NCI-H2107 treated with DMSO at 0.1 percent for 48 hours (cell line): ENCODE results near the gene FBXO11.
"Not testable (repeated sequence)": the region's sequence is repeated elsewhere in the genome, so short reads cannot be mapped to it uniquely, and the experiment has no call there.

ENCODE experiments used
- DNase-seq: peaks from one replicate; lab custom pipeline; 2025; ENCODE audit not compliant: unreplicated experiment; lab: John Stamatoyannopoulos, UW

FBXO11 gene

GRCh38 chr2:47899915-47900816, 6.1 kb downstream of the FBXO11 start:
- DNase-seq = no peak

DNA sequence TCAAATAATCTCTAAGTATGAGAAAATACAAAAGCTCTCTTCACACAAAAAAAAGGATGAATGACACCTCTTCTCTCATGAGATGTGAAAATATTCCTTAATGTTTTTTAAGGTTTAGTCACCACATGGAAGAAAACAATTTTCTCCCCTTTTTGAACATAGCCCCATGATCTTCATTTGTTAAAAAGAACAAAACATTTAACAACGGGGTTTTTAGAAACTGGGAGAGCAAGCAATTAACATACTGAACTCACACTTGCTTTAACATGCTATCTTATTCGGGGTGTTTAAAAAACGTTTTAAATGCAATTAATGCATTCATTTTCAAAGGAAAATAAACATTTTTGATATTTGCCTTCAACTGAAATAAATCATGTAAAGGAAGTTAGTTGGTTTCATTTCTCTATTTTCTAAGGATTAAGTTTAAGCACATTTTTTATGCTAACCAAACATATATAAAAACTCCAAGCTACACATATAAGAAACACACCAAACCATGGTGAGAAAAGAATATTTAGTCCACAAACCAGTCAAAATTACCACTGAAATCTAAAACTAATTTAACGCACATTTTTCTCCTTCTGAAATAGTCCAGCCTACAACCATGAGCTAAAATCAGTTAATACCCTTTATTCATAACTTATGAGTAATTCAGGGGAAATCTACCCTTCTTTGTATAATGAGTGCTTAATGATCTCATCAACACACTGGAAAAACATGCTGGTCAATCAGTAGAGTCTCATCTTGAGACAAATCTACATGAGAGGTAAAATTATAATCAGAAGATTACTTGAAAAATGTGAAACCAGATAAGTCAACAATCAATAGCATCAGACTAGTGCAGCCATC, 8.2 kb downstream of the FBXO11 start:
- DNase-seq = no peak

DNA sequence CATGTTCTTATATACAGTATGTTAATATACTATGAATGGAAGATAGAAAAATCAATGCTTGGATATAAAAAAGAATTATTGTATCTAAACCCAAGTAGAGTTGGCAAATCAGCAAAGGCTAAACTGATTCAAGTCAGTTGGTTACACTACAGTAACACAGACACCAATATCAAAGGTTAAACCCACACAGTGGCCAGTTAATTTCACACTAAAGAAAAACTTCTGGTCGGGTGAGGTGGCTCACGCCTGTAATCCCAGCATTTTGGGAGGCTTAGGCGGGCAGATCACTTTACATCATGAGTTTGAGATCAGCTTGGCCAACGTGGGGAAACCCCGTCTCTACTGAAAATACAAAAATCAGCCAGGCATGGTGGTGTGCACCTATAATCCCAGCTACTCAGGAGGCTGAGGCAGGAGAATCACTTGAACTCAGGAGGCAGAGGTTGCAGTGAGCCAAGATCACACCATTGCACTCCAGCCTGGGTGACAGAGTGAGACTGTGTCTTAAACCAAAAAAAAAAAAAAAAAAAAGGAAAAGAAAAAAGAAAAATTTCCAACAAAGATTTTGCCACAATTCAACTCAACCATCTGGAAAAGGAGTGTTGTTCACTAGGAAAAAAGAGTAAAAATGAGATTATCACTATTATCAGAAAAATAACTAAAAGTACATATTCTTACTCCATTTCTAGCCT, 9.0 kb downstream of the FBXO11 start:
- DNase-seq = not testable (repeated sequence)

DNA sequence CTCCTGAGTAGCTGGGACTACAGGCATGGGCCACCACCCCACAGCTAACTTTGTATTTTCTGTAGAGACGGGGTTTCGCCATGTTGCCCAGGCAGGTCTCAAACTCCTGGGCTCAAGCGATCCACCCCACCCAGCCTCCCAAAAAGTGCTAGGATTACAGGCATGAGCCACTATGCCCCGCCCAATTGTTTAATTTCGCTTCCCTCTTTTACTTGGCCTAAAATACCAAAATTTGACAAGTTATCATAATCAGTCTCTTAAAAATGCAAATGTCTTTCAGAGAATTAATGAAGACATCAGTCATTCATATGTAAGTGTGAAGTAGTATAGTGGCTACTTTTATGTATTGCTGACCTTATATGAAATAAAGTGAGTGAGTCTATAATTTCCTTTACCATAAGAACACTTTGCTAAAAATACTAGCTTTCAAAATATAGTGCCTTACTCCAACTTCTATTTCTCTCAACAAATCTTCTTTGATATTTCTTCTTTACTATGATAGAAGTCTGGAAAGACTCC, 9.8 kb downstream of the FBXO11 start:
- DNase-seq = no peak

GRCh38 chr2:47893771-47894170, 12.5 kb downstream of the FBXO11 start:
- no peak for DNase-seq

DNA sequence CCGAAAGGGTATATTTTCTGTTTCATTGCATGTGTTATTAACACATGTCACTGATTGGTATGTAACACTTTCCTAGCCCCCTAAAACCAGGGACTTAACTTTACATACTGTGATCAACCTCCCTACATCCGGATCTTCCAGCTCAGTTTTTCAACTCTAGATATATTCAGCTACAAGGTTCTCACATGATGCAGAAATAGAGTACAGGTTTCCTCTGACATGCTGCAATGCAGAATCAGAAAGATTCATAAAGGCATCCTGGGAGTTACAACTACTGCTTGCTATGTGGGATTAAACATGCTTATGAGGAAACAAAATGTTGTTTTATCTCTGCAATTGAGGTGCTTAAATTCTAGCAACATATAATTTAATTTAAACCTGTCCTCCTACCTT, 14.0 kb downstream of the FBXO11 start:
- DNase-seq = no peak

DNA sequence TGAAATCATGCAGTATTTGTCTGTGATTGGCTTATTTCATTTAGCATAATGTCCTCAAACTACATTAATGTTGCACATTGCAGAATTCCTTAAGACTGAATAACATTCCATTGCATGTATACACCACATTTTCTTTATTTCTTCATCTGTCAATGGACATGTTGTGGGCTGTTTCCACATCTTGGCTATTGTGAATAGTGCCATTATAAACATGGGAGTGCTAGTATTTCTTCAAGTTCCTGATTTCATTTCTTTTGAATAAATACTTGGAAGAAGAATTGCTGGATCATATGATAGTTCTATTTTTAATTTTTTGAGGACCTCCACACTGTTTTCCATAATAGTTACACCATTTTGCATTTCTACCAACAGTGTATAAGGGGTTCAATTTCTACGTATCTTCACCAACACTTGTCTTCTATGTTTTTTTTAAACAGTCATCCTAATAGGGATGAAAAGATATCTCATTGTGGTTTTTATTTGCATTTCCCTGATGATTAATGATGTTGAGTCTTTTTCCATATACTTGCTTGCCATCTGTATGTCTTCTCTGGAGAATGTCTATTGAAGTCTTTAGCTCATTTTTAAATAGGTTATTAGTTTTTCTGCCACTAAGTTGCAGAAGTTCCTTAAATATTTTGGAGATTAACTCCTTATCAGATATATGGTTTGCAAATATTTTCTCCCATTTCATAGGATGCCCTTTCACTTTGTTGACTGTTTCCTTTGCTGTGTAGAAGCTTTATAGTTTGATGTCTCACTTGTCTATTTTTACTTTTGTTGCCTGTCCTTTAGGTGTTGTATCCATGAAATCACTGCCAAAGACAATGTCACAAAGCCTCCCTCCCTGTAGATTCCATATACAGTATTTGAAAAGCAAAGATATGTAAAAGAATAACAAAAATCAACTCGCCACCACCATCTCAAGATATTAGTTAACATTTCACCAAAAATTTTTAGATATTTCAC, 14.6 kb downstream of the FBXO11 start:
- no peak for DNase-seq

DNA sequence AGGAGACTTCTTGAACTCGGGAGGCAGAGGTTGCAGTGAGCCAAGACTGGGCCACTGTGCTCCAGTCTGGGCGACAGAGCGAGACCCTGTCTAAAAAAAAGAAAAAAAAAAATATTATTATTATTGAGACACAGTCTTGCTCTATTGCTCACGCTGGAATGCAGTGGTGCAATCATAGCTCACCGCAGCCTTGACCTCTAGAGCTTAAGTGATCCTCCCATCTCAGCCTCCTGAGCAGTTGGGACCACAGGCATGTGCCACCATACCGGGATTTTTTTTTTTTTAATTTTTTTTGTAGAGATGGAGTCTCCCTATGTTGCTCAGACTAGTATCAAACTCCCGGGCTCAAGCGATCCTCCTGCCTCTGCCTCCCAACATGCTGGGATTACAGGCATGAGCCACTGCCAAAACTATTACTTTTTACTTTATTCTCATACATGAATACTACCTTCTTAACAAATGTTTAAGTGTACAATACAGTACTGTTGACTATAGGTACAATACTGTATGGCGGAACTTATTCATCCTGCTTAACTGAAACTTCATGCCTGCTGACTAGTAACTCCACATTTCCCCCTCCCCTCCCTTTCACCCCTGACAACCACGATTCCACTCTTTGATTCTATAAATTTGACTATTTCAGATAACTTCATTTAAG, 15.5 kb downstream of the FBXO11 start:
- DNase-seq = no peak

GRCh38 chr2:47888581-47889280, 17.6 kb downstream of the FBXO11 start:
- DNase-seq = no peak

DNA sequence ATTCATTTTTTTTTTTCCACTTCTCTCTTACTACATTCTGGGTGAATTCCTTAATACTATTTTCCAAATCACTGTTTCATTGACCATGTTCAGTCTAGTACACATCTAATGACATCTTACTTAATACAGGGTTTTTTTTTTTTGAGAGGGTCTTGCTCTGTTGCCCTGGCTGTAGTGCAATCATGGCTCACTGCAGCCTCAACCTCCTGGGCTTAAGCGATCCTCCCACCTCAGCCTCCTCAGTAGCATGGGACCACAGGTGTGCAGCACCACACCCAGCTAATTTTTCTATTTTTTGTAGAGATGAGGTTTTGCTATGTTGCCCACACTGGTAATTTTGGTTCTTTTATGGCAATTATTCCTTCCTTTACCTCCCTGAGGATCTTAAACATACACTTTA, 29.4 kb downstream of the FBXO11 start:
- no peak for DNase-seq

DNA sequence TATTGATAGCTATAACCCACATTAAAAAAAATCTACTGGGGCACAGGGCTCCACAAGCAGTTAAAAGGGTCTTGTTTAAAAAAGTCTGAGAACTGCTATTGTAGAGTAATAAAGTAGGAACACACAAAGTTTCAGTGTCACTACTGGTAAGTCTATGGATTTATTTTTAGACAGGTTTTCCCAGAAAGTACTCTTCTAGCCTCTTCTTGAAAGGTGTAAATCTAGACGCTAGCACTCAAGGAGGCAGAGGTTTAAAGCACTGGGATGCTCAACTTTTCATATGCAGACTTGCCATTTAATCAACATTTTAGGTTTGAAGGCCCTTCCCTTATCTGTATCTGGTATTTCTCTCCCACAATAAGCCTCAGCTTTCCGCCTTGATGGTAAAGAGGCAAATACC, 33.4 kb downstream of the FBXO11 start:
- DNase-seq = no peak

DNA sequence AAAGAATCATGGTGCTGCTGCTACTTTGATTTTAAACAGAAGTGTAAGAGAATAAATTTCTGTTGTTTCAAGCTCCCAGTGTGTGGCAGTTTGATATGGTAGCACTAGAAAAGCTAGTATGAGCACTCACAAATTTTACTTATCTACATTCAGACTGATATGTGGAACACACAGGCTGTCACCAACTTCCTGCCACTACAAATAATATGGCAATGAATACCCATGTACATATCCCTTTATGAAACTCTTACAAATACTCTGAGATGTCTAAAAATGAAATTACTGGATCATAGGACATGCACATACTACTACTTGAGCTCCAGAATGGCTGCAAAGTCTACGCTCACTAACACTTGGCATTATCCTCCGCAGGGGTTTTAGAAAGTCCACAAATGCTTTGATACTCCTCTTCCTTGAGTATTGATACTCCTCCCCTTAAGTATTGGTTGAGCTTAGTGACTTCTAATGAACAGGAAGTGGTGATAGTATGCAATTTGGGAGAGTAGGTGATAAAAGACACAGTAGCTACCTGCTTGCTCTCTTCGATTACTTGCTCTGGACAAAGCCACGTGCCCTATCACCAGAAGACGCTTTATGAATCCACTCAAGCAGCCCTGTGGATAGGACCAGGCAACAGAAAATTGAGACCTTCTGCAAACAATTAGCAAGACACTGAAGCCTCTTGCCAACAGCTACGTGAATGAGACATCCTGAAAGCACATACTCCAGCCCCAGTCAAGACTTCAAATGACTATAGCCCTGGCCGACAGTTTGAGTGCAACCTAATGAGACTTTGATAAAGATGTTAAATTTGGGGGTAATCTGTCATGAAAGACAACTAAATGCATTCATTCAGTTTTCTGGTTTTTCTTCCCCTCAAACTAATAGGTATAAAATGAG, 35.4 kb downstream of the FBXO11 start:
- DNase-seq = no peak

GRCh38 chr2:47869859-47870595, 36.3 kb downstream of the FBXO11 start:
- no peak for DNase-seq

GRCh38 chr2:47868611-47869352, 37.5 kb downstream of the FBXO11 start:
- no peak for DNase-seq

- DNase-seq = no peak
Measured at GRCh38 chr2:47867205-47867604, 39.1 kb downstream of the FBXO11 start.

- no peak for DNase-seq
Measured at GRCh38 chr2:47864566-47864965, 41.7 kb downstream of the FBXO11 start.

GRCh38 chr2:47862949-47863348, 43.3 kb downstream of the FBXO11 start:
- DNase-seq = no peak
